HL-60 (cell line): ENCODE results near the gene GDPD2.

Experiments
- GABPA ChIP-seq: IDR thresholded peaks from 2 replicates; pipeline ENCODE4 v1.6.1; 2012; ENCODE audit warnings: low read depth
- POLR2AphosphoS5 ChIP-seq: IDR thresholded peaks from 2 replicates; pipeline ENCODE4 v1.6.1; 2012; ENCODE audit warnings: low read depth
- SPI1 ChIP-seq: IDR thresholded peaks from 2 replicates; pipeline ENCODE4 v1.6.1; 2012; ENCODE audit warnings: low read depth, mild to moderate bottlenecking, borderline replicate concordance
- TF ChIP-seq, protein P1 (sequence below): IDR thresholded peaks from one replicate; pipeline ENCODE4 v1.5.1; 2011; ENCODE audit warnings: low read length, control low read depth, inconsistent platforms; ENCODE audit not compliant: insufficient read depth
- TF ChIP-seq, protein P2 (sequence below): IDR thresholded peaks from 2 replicates; pipeline ENCODE4 v1.6.1; 2012; ENCODE audit warnings: low read depth; ENCODE audit not compliant: insufficient replicate concordance

DNA sequence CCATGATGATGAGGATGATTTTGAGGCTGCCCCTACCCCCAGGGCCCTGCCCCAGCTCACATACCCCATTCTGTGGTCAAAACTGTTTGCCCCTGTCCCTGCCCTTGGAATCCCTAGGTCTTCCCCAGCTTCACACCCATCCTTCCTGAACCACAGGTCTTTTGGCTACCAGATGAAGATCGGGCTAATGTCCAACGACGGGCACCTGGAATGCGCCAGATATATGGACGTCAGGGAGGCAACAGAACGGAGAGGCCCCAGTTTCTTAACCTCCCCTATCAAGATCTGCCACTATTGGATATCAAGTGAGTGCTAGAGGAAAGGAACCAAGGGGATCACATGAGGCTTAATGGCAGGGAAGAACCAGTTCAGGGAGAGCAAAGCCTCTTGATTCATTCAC, 6.6 kb downstream of the GDPD2 start:
- TF ChIP-seq, protein P1, sequence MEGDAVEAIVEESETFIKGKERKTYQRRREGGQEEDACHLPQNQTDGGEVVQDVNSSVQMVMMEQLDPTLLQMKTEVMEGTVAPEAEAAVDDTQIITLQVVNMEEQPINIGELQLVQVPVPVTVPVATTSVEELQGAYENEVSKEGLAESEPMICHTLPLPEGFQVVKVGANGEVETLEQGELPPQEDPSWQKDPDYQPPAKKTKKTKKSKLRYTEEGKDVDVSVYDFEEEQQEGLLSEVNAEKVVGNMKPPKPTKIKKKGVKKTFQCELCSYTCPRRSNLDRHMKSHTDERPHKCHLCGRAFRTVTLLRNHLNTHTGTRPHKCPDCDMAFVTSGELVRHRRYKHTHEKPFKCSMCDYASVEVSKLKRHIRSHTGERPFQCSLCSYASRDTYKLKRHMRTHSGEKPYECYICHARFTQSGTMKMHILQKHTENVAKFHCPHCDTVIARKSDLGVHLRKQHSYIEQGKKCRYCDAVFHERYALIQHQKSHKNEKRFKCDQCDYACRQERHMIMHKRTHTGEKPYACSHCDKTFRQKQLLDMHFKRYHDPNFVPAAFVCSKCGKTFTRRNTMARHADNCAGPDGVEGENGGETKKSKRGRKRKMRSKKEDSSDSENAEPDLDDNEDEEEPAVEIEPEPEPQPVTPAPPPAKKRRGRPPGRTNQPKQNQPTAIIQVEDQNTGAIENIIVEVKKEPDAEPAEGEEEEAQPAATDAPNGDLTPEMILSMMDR: no peak
- TF ChIP-seq GABPA (no peak), SPI1 (no peak), POLR2AphosphoS5 (no peak)
- TF ChIP-seq, protein P2, sequence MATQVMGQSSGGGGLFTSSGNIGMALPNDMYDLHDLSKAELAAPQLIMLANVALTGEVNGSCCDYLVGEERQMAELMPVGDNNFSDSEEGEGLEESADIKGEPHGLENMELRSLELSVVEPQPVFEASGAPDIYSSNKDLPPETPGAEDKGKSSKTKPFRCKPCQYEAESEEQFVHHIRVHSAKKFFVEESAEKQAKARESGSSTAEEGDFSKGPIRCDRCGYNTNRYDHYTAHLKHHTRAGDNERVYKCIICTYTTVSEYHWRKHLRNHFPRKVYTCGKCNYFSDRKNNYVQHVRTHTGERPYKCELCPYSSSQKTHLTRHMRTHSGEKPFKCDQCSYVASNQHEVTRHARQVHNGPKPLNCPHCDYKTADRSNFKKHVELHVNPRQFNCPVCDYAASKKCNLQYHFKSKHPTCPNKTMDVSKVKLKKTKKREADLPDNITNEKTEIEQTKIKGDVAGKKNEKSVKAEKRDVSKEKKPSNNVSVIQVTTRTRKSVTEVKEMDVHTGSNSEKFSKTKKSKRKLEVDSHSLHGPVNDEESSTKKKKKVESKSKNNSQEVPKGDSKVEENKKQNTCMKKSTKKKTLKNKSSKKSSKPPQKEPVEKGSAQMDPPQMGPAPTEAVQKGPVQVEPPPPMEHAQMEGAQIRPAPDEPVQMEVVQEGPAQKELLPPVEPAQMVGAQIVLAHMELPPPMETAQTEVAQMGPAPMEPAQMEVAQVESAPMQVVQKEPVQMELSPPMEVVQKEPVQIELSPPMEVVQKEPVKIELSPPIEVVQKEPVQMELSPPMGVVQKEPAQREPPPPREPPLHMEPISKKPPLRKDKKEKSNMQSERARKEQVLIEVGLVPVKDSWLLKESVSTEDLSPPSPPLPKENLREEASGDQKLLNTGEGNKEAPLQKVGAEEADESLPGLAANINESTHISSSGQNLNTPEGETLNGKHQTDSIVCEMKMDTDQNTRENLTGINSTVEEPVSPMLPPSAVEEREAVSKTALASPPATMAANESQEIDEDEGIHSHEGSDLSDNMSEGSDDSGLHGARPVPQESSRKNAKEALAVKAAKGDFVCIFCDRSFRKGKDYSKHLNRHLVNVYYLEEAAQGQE: no peak
